ENCODE data around the gene PBX2.

Gene PBX2

DNA sequence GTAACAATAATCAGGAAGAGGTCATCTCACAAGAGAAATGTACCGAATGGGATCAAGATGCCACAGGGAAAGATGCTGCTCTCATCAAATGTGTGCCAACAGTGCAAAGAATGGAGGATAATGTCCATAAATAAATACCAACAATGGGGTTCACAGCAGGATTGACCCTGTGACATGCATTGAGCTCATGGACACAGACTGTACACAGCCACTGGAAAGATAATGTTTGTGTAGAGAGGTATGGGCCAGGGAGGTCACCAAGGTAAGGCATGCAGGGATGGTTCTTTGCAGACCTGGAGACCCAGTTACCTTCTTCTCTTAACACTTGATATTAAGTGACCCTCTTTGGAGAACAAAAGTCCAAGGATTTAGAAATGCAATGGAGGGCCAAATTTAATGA, 15.6 kb downstream of the PBX2 start:
- DNase-seq (ENCODE audit: low read depth in 2 of 2), result no peak

DNA sequence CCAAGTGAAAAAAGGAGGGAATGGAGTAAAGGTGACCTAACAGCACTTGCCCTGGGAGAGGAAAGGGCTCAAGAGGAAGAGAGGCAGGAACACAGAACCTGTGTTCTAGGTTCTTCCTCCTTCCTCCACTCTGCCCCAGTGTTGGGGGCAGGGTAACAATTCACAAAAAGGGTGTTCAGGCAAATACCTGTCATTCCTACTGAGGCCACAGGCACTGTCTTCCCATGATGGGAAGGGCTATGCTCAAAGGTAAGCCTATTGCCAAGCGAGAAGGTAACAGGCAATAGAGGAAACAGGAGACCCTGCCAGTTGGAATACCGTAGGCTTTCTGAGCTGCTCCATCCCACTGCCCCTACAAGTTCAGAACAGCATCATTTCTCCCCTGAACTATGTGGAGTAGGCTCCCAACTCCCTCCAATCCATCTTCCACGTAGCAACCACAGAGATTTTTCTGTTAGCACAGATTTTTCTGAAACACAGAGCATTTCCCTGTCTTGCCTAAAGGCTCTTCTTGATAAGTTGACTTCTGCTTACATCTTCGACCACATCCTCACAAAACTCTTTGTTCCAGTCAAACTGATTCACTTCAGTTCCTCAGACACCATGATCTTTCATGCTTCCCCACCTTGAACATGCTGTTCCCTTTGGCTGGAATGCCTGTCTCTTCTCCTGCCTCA, 16.8 kb downstream of the PBX2 start:
- no peak for DNase-seq (ENCODE audit: low read depth in 2 of 2)

- no peak for DNase-seq (ENCODE audit: low read depth in 2 of 2)
Measured at GRCh38 chr6:32171234-32171633, 18.8 kb downstream of the PBX2 start.

DNA sequence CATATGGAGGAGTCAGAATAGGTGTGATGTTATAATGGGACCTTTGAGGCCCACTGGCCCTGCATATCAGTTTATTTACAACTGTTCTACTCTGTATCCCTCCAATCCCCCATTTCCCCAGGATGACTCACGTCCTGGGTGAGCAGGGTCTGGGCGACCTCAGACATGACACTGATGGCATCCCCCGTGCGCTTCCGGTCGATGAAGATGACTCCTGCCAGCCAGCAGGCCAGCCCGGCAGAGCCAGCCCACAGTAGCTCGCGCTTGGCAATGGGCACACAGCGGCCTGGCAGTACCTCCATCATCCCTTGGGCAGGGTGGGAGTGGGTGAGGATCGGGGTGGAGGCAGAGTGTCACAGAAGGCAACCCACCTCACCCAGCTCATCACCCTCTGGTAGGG, 19.7 kb downstream of the PBX2 start:
- no peak for DNase-seq (ENCODE audit: low read depth in 2 of 2)

GRCh38 chr6:32168807-32169591, 21.0 kb downstream of the PBX2 start:
- no peak for DNase-seq (ENCODE audit: low read depth in 2 of 2)

DNA sequence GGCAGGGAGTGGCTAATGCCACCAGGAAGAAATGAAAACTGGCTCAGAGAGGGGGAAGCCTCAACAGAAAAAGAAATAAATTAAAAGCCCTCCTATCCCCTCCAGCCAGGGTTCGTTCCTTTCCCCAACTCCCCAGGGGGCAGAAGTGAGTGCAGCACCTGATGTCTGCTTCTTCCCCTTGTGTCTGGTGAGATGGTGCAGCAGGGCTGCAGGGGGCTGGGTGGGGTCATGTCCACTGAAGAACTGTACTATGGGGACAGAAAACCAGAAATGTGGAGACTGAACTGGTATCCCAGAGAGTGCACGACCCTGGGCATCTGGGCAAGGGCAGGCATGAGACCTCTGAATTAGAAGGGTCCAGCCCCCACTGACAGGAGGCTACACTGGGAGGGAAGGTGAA, 21.7 kb downstream of the PBX2 start:
- DNase-seq (ENCODE audit: low read depth in 2 of 2), result no peak

DNA sequence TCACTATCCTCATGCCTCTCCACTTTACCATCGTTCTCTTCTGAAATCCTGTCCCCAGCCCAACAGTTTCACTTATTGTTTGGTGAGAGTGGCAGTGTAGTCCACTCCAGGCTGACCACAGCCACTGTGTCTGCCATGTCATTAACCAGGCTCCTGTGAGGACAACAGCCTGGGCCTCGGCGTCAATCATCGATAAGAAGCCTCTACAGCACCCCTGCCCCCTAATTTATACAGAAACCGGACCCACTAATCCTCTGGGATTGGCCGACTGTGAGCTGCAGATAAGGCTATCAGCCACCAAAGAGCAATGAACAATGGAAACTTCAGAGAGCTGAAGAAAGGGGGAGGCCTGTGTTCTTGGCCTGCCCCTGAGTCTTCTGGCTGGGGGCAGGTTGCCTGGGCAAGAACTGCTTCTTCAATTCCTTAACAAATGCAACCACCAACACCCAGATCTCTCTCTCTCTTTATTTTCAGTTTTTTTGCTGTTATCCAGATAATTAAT, 22.2 kb downstream of the PBX2 start:
- no peak for DNase-seq (ENCODE audit: low read depth in 2 of 2)

DNA sequence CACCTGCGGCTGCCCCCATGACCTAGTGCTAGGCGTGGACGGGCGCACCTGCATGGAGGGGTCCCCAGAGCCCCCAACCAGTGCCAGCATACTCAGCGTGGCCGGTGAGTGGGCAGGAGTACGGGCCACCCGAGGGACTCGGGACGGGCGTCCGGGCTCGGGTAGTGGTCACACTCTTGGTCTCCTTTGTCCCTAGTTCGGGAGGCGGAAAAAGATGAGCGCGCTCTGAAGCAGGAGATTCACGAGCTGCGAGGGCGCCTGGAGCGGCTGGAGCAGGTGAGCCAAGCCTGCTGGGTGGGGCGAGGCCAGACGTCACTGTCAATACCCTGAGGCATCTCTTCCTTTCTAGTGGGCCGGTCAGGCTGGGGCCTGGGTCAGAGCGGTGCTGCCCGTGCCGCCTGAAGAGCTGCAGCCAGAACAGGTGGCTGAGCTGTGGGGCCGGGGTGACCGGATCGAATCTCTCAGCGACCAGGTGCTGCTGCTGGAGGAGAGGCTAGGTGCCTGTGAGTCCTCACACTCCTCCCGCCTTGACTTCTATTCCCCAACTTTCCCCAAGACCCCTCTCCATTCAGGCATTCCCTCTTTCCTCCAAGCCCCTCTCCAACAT, 22.7 kb downstream of the PBX2 start:
- DNase-seq (ENCODE audit: low read depth in 2 of 2), result no peak

GRCh38 chr6:32166411-32167061, 23.5 kb downstream of the PBX2 start:
- DNase-seq (ENCODE audit: low read depth in 2 of 2), result no peak

- no peak for DNase-seq (ENCODE audit: low read depth in 2 of 2)
Measured at GRCh38 chr6:32164295-32164694, 25.7 kb downstream of the PBX2 start, which contains the start of gene EGFL8. TSS of gene EGFL8 (plus strand) at chr6:32164595. CDS start at chr6:32166166, 1,571 bp downstream.

DNA sequence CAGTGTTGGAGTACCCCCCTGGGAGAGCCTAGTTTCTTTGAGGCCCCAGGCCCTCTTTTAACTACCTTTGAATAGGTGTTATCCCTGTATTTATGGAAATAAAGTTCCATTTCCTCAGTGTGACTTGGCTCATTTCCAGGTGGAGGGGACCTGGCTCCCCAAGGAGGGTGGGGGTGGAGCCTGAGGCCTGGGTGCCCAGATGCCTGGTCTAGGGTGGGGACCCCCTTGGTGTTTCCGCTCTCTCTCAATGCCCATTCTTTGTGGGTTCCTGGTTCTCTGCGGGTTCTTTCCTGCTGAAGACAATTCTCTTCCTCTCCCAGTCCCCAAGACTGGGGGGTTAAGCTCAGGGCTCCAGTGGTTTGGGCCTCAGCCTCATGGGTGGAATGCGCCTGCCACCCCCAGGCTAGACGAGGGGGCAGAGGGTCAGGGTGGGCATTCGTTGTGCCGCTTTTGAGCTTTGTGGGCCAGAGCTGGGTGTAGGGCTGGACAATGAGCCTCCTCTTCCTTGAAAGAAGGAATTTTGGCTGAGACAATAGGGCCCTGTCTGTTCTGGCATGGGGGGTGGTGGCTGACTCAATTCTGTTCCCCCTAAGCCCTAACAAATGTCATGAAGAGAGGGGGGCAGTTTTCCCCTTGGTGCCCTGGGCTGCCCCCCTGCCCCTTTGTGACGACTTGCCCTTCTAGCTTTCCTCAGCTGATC, 26.3 kb downstream of the PBX2 start:
- no peak for DNase-seq (ENCODE audit: low read depth in 2 of 2)

GRCh38 chr6:32158052-32158451, 31.9 kb downstream of the PBX2 start:
- DNase-seq (ENCODE audit: low read depth in 2 of 2), result no peak

GRCh38 chr6:32156891-32157290, 33.1 kb downstream of the PBX2 start:
- no peak for DNase-seq (ENCODE audit: low read depth in 2 of 2)

DNA sequence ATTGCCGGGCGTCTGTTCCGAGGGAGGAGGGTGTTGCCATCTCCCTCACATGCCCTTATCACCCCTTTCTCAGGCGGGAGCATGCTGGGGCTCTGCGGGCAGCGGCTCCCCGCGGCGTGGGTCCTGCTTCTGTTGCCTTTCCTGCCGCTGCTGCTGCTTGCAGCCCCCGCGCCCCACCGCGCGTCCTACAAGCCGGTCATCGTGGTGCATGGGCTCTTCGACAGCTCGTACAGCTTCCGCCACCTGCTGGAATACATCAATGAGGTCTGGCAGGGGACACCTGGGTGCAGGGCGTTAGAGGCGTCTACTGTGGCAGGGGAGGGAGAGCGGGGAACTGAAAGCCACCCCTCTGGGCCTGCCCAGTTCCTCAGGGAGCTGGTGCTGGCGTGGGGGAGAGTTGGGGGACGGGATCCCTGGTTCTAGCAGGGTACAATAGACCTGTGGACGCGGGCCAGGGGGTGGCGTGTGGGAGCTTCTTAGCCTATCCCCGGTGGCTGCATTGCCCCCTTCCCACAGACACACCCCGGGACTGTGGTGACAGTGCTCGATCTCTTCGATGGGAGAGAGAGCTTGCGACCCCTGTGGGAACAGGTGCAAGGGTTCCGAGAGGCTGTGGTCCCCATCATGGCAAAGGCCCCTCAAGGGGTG, 35.4 kb downstream of the PBX2 start:
- DNase-seq (ENCODE audit: low read depth in 2 of 2), result peak; percentile 41 to 49

- DNase-seq (ENCODE audit: low read depth in 2 of 2), result peak; percentile 65 to 68
Measured at GRCh38 chr6:32153564-32154513, 36.2 kb downstream of the PBX2 start, which contains the start of gene PPT2. TSS of gene PPT2 (plus strand) at chr6:32154141. CDS start at chr6:32154595, 454 bp downstream.

DNA sequence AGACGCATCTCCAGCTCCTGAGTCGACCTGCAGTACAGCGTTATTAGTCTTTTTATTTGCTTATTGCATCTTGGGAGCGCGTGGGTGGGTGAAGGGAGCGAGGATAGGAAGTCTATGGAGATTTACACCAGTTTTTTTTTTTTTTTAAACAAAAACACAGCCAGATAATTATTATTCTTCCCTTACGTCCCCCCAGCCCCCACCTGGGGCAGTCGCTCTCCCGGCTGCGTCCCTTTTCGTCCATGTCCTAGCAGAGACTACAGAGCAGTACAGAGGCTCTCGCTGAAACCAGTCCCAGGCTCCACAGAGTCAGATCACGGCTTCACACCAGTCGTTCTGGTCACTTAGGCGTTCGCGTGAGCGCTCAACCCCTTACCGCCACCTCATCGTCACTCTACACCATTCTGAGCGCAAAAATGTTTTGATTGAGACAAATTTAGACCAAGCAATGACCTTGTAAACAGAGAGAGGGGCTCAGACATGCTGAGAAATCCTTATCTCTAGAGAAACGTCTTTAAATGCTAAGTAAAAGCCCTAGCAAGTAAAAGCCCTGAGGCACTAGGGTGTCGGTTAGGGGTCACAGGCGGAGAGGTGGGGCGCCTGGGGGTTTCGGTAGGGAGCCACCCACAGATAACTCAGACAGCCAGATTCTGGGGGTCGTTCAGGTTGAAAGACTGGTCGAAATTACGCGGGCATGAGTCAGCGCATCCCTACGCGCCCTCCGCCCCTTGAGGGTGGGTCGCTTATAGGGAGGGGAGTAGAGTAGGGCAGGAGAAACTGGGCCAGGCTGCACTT, 37.0 kb downstream of the PBX2 start:
- no peak for DNase-seq (ENCODE audit: low read depth in 2 of 2)

DNA sequence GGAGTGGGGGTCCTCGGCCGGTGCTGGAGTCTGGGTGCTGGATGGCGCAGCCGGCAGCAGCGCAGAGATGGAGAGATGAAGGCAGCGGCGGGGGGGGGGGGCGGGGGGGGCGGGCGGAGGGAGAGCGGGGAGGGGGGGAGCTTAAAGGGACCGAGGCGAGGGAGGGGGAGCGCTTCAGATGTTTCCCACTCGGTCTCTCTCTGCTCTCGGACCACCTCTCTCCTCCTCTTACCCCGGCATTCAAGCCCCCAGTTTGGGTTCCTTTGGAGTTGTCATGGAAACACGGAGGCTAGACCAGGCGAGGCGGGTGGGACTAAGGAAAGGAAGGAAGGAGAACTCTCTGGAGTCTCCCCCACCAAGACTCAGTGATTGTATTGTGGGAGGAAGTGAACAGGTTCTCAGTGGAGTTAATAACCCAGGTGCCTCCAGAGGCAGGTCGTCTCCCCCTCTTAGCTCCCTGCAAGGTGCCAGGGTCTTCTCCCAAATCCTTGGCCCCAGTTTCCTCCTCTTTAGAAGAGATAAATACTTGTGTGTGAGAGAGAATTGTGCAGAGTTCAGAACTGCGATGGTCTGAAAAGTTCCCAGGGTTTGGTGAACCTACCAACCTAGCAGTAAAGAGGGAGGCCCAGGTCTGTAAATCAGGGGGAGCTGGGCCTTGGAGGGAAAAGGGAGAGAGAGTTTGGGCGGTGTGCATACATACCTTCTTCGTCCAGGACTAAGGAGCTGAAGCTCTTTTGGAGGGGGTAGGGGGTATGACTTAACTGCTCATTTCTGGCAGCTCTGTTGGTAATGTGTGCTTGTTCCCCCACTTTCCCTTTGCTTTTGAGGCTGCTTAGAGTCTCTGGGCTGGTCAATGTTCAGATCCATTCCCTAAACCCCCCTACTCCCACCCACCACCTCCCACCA, 37.9 kb downstream of the PBX2 start, which contains the start of gene PRRT1:
PRRT1 (minus strand) TSS at position 77 of the 906 bp plus-strand sequence. CDS start 112 bp downstream, outside the sequence.
- DNase-seq (ENCODE audit: low read depth in 2 of 2), result no peak

All from stimulated activated CD4-positive, alpha-beta T cell treated with anti-CD3 and anti-CD28 coated beads, Interleukin-15, amount 100 ng/mL, for 48 hours (primary cell).